Ishikawa (cell line): ENCODE results near the gene PIPOX.

Source experiments
- CEBPB ChIP-seq: IDR thresholded peaks from 2 replicates; pipeline ENCODE4 v1.6.1; 2012
- CREB1 ChIP-seq: IDR thresholded peaks from 2 replicates; pipeline ENCODE4 v1.6.1; 2012; ENCODE audit warnings: low read depth
- EGR1 ChIP-seq: IDR thresholded peaks from 2 replicates; pipeline ENCODE4 v1.6.1; 2012
- EP300 ChIP-seq: IDR thresholded peaks from 2 replicates; pipeline ENCODE4 v1.6.1; 2012; ENCODE audit warnings: borderline replicate concordance
- FOXM1 ChIP-seq: IDR thresholded peaks from 2 replicates; pipeline ENCODE4 v1.6.1; 2012; ENCODE audit warnings: low read depth, borderline replicate concordance
- MAX ChIP-seq: IDR thresholded peaks from 2 replicates; pipeline ENCODE4 v1.6.1; 2012
- NFIC ChIP-seq: IDR thresholded peaks from 2 replicates; pipeline ENCODE4 v1.6.1; 2012
- RAD21 ChIP-seq: IDR thresholded peaks from 2 replicates; pipeline ENCODE4 v1.6.1; 2012; ENCODE audit warnings: low read depth
- REST ChIP-seq: IDR thresholded peaks from 2 replicates; pipeline ENCODE4 v1.6.1; 2012; ENCODE audit warnings: low read depth, mild to moderate bottlenecking
- TAF1 ChIP-seq: IDR thresholded peaks from 2 replicates; pipeline ENCODE4 v1.6.1; 2012; ENCODE audit warnings: low read depth, mild to moderate bottlenecking
- TCF12 ChIP-seq: IDR thresholded peaks from 2 replicates; pipeline ENCODE4 v1.6.1; 2012; ENCODE audit warnings: low read depth
- TEAD4 ChIP-seq: IDR thresholded peaks from 2 replicates; pipeline ENCODE4 v1.6.1; 2012
- USF1 ChIP-seq: IDR thresholded peaks from 2 replicates; pipeline ENCODE4 v1.6.1; 2012
- YY1 ChIP-seq: IDR thresholded peaks from 2 replicates; pipeline ENCODE4 v1.6.1; 2012; ENCODE audit warnings: low read depth
- ZBTB7A ChIP-seq: IDR thresholded peaks from 2 replicates; pipeline ENCODE4 v1.6.1; 2012; ENCODE audit warnings: low read depth

The PIPOX gene

GRCh38 chr17:29079433-29079832 is 36.5 kb downstream of the PIPOX start:
- TF ChIP-seq TAF1 (no peak), TEAD4 (no peak), MAX (no peak), CREB1 (no peak), YY1 (no peak), REST (no peak), EP300 (no peak), NFIC (no peak), EGR1 (no peak)

- TF ChIP-seq CREB1 = no peak
These were observed 36.9 kb downstream of the PIPOX start for GRCh38 chr17:29079887-29080286.

- TF ChIP-seq REST (no peak), EP300 (no peak), TAF1 (no peak), CREB1 (no peak), YY1 (no peak), RAD21 (no peak), TCF12 (no peak), NFIC (no peak)
These were observed 37.4 kb downstream of the PIPOX start for GRCh38 chr17:29080323-29080722.

GRCh38 chr17:29080965-29081364 is 38.0 kb downstream of the PIPOX start:
- no peak for TF ChIP-seq CEBPB
- TF ChIP-seq ZBTB7A = no peak

GRCh38 chr17:29084541-29085146 is 41.7 kb downstream of the PIPOX start:
- TF ChIP-seq NFIC = peak; percentile 82
- peak; percentile 93 for TF ChIP-seq TCF12
- peak; percentile 31; the same call in 1 of the 2 replicates for TF ChIP-seq USF1
- TF ChIP-seq REST = 0 out of 2 replicates have a peak, but pooled peaks have one; percentile 21
- TF ChIP-seq TAF1 = no peak
- no peak for TF ChIP-seq ZBTB7A
- peak; percentile 10; the same call in 1 of the 2 replicates for TF ChIP-seq RAD21
- TF ChIP-seq EGR1 = peak; percentile 75
- peak; percentile 84 for TF ChIP-seq EP300
- TF ChIP-seq CREB1 = no peak
- TF ChIP-seq MAX = peak; percentile 45; the same call in 1 of the 2 replicates
- no peak for TF ChIP-seq CEBPB
- TF ChIP-seq YY1 = no peak
- peak; percentile 55; the same call in 1 of the 2 replicates for TF ChIP-seq FOXM1
- TF ChIP-seq TEAD4 = peak; percentile 67

GRCh38 chr17:29085223-29085622 is 42.3 kb downstream of the PIPOX start:
- no peak for TF ChIP-seq RAD21
- TF ChIP-seq CEBPB = no peak
- no peak for TF ChIP-seq CREB1
- no peak for TF ChIP-seq TAF1
- TF ChIP-seq ZBTB7A = no peak
- TF ChIP-seq NFIC = no peak
- no peak for TF ChIP-seq USF1
- TF ChIP-seq MAX = no peak
- TF ChIP-seq YY1 = no peak
- no peak for TF ChIP-seq FOXM1
- TF ChIP-seq EP300 = no peak
- no peak for TF ChIP-seq EGR1
- no peak for TF ChIP-seq TEAD4
- TF ChIP-seq TCF12 = no peak
- TF ChIP-seq REST = no peak
